HL-60 (cell line): Measurements from ENCODE around the gene TVP23C.
"Not testable (repeated sequence)": the region's sequence is repeated elsewhere in the genome, so short reads cannot be mapped to it uniquely, and the experiment has no call there.

Experiments
- DNase-seq, 2 experiments: peaks; one replicate each; pipeline ENCODE4 v3.0.0-alpha.2; 2010 to 2020; ENCODE audit warnings: low read depth in 1 of 2, low spot score in 1 of 2
- H3K27ac ChIP-seq: fragments of 250-450 bp; sonication (Bioruptor Pico); replicated peaks from 2 replicates; pipeline ENCODE4 v1.5.1; 2020; ENCODE audit warnings: mild to moderate bottlenecking, moderate library complexity
- H3K27me3 ChIP-seq: fragments of 250-450 bp; sonication (Bioruptor Pico); 2 replicates; pipeline ENCODE4 v1.5.1; 2021; ENCODE audit warnings: mild to moderate bottlenecking, moderate library complexity; ENCODE audit not compliant: insufficient read depth, poor library complexity, severe bottlenecking
- H3K4me3 ChIP-seq: replicated peaks from 2 replicates; pipeline ENCODE4 v1.5.1; 2011; ENCODE audit warnings: mild to moderate bottlenecking, control low read depth, low read length; ENCODE audit not compliant: insufficient read depth
- GABPA ChIP-seq: IDR thresholded peaks from 2 replicates; pipeline ENCODE4 v1.6.1; 2012; ENCODE audit warnings: low read depth
- POLR2AphosphoS5 ChIP-seq: IDR thresholded peaks from 2 replicates; pipeline ENCODE4 v1.6.1; 2012; ENCODE audit warnings: low read depth
- SPI1 ChIP-seq: IDR thresholded peaks from 2 replicates; pipeline ENCODE4 v1.6.1; 2012; ENCODE audit warnings: low read depth, mild to moderate bottlenecking, borderline replicate concordance
- TF ChIP-seq, protein P1 (sequence below): IDR thresholded peaks from one replicate; pipeline ENCODE4 v1.5.1; 2011; ENCODE audit warnings: low read length, control low read depth, inconsistent platforms; ENCODE audit not compliant: insufficient read depth
- TF ChIP-seq, protein P2 (sequence below): IDR thresholded peaks from 2 replicates; pipeline ENCODE4 v1.6.1; 2012; ENCODE audit warnings: low read depth; ENCODE audit not compliant: insufficient replicate concordance

The TVP23C gene

DNA sequence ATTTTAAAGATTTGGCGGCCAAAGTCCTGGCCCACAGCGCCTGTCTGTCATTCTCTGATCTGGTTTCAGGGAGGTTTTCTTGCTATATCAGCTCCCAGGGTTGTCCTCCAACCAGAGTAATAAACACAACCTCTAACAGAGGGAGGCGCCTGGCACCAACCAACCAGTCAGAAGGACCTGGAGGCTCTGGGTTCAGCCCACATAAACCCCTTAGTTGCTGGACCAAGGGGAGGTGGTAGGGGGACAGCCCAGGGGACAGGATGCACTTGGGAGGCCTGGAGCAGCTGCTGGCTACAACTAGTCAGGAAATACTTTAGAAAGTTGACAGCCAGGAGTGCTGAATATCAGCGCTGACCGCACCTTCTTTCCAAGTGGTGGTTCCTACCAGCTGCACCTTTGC is 54.2 kb downstream of the TVP23C start:
- TF ChIP-seq GABPA (no peak), SPI1 (no peak)
- TF ChIP-seq, protein P1, sequence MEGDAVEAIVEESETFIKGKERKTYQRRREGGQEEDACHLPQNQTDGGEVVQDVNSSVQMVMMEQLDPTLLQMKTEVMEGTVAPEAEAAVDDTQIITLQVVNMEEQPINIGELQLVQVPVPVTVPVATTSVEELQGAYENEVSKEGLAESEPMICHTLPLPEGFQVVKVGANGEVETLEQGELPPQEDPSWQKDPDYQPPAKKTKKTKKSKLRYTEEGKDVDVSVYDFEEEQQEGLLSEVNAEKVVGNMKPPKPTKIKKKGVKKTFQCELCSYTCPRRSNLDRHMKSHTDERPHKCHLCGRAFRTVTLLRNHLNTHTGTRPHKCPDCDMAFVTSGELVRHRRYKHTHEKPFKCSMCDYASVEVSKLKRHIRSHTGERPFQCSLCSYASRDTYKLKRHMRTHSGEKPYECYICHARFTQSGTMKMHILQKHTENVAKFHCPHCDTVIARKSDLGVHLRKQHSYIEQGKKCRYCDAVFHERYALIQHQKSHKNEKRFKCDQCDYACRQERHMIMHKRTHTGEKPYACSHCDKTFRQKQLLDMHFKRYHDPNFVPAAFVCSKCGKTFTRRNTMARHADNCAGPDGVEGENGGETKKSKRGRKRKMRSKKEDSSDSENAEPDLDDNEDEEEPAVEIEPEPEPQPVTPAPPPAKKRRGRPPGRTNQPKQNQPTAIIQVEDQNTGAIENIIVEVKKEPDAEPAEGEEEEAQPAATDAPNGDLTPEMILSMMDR, result no peak
- no peak for DNase-seq
- Histone ChIP-seq H3K27me3 (no peaks in the 10 kb centered on the region), H3K4me3 (no peak overlapping the region), H3K27ac (no peak overlapping the region)

DNA sequence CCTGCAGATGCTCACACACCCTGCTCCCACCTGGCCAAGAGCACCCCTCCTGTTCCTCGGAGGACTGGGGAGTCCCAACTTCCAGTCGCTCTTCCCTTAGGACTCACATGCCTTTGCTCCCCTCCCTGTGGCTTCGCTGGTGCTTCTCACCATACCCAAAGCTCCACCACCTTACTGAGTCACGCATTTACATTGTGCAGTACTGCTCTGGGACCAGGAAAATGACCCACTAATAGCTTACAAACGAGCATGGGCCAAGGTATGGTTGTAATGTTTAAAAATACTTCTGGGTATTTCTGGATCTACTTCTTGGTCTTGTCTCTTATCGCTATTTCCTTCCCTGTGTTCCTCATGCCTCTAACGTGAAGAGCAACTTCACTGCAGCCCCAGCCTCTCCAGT is 54.8 kb downstream of the TVP23C start:
- no peak overlapping the region for H3K4me3 ChIP-seq
- TF ChIP-seq GABPA (no peak), SPI1 (no peak), POLR2AphosphoS5 (no peak)
- TF ChIP-seq, protein P1, result no peak
- TF ChIP-seq, protein P2, sequence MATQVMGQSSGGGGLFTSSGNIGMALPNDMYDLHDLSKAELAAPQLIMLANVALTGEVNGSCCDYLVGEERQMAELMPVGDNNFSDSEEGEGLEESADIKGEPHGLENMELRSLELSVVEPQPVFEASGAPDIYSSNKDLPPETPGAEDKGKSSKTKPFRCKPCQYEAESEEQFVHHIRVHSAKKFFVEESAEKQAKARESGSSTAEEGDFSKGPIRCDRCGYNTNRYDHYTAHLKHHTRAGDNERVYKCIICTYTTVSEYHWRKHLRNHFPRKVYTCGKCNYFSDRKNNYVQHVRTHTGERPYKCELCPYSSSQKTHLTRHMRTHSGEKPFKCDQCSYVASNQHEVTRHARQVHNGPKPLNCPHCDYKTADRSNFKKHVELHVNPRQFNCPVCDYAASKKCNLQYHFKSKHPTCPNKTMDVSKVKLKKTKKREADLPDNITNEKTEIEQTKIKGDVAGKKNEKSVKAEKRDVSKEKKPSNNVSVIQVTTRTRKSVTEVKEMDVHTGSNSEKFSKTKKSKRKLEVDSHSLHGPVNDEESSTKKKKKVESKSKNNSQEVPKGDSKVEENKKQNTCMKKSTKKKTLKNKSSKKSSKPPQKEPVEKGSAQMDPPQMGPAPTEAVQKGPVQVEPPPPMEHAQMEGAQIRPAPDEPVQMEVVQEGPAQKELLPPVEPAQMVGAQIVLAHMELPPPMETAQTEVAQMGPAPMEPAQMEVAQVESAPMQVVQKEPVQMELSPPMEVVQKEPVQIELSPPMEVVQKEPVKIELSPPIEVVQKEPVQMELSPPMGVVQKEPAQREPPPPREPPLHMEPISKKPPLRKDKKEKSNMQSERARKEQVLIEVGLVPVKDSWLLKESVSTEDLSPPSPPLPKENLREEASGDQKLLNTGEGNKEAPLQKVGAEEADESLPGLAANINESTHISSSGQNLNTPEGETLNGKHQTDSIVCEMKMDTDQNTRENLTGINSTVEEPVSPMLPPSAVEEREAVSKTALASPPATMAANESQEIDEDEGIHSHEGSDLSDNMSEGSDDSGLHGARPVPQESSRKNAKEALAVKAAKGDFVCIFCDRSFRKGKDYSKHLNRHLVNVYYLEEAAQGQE, result no peak
- DNase-seq, result no peak
- no peak overlapping the region for H3K27ac ChIP-seq
- H3K27me3 ChIP-seq, result no peaks in the 10 kb centered on the region

DNA sequence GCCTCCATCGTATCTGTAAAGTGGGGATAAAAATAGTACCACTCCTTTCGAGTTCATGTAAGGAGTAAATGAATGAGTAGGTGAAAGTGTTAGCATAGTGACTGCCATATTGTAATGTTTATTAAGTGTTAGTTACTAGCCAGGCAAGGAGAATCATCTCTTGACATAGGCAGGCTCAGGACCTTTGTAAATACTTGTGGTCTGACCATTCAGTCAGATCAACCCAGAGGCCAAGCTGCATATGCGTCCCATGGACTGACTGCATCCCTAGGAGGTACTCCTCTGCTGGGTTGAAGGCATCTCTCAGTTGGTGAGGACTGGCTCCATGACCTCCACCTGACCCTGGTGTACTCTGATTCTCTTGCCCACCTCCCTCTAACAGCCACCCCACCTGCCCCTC is 55.4 kb downstream of the TVP23C start:
- no peaks in the 10 kb centered on the region for H3K27me3 ChIP-seq
- TF ChIP-seq, protein P2, result no peak
- no peak for TF ChIP-seq SPI1
- DNase-seq, result no peak
- no peak overlapping the region for H3K4me3 ChIP-seq
- no peak overlapping the region for H3K27ac ChIP-seq

DNA sequence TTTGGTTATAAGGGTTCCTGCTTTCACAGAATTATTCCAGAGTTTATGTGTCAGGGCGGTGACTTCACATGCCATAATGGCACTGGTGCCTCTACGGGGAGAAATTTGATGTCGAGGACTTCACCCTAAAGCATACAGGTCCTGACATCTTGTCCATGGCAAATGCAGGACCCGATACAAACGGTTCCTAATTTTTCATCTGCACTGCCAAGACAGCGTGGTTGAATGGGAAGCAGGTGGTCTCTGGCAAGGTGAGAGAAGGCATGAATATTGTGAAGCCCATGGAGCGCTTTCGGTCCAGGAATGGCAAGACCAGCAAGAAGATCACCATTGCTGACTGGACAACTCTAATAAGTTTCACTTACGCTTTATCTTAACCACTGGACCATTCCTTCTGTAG is 56.3 kb downstream of the TVP23C start:
- Histone ChIP-seq H3K27me3 (no peaks in the 10 kb centered on the region), H3K4me3 (no peak overlapping the region), H3K27ac (no peak overlapping the region)
- DNase-seq, result no peak
- no peak for TF ChIP-seq SPI1
- no peak for TF ChIP-seq POLR2AphosphoS5
- TF ChIP-seq, protein P2, result no peak
- no peak for TF ChIP-seq GABPA
- TF ChIP-seq, protein P1, result no peak

DNA sequence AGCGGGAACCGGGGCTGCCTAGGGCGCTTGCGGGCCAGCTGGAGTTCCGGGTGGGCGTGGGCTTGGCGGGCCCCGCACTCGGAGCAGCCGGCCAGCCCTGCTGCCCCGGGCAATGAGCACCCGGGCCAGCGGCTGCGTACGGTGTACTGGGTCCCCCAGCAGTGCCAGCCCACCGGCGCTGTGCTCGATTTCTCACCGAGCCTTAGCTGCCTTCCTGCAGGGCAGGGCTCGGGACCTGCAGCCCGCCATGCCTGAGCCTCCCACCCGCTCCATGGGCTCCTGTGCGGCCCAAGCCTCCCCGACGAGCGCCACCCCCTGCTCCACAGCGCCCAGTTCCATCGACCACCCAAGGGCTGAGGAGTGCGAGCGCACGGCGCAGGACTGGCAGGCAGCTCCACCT is 57.6 kb downstream of the TVP23C start:
- H3K27me3 ChIP-seq, H3K4me3 ChIP-seq, H3K27ac ChIP-seq, DNase-seq: not testable (repeated sequence)
